Activated T-cell treated with anti-CD3 and anti-CD28 coated beads, Interleukin-2, amount 50 U/mL, for 24 hours (primary cell): ENCODE results near the gene ZNF727.
"Not testable (repeated sequence)": the region's sequence is repeated elsewhere in the genome, so short reads cannot be mapped to it uniquely, and the experiment has no call there.

Source experiments
- DNase-seq: peaks from one replicate; pipeline ENCODE4 v3.0.0-alpha.2; 2020
- H3K27ac Mint-ChIP-seq: 2 replicates; pipeline ENCODE4 v1.8.0; 2020; ENCODE audit warnings: mild to moderate bottlenecking, mixed read lengths
- H3K27me3 Mint-ChIP-seq: 2 replicates; pipeline ENCODE4 v1.8.0; 2020; ENCODE audit warnings: mixed read lengths
- H3K36me3 Mint-ChIP-seq: 2 replicates; pipeline ENCODE4 v1.8.0; 2020; ENCODE audit warnings: low read depth, mixed read lengths
- H3K4me1 Mint-ChIP-seq: 2 replicates; pipeline ENCODE4 v1.8.0; 2020; ENCODE audit warnings: low read depth, mixed read lengths
- H3K4me3 Mint-ChIP-seq: 2 replicates; pipeline ENCODE4 v1.8.0; 2020; ENCODE audit warnings: mild to moderate bottlenecking, moderate library complexity, mixed read lengths
- H3K9me3 Mint-ChIP-seq: 2 replicates; pipeline ENCODE4 v1.8.0; 2020; ENCODE audit warnings: mixed read lengths

ZNF727 gene

DNA sequence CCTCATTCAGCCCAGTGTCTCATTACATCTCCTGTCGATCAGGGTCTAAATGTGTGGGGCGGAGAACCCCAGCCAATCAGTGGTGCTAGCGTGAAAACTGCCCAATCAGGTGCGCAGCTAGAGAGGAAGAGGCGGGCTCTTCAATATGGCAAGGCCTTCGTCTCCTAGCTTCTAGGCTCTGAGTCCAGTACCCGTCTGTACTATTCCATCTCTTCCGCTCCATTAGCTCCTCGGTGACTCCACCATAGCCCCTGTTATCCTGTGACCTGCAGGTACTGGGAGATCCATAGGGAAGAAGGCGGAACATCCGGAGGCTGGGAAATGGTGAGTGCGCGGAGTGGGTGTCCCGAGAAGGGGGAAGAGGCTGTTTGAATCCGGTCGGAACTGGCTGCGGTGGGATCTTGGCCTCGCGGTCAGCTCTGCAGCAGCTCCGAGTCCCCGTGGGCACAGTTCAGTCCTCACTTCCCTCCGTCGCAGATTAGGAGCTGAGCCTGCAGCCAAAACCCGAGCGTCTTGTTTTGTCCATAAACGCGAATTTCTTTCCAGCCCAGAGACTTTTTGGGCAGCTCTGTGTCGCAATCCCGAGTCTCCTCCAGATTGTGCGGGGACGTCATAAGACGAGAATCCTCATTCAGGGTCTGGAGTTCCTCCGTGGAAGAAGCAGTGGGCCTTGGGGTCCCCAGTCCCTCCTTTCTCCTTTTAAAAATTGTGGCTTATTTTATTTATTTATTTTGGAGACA is at the start of gene ZNF727:
ZNF727 (plus strand) TSS at position 134 of the 740 bp plus-strand sequence; CDS start at position 322, 188 bp downstream.
- Mint-ChIP-seq H3K36me3 (peaks cover 5% of the 10 kb centered on the region), H3K27ac (no peak within 1 kb of the TSS), H3K9me3 (peaks cover 27% of the 10 kb centered on the region), H3K4me1 (peaks cover 6% of the 10 kb centered on the region), H3K4me3 (peak within 1 kb of the TSS; percentile 74), H3K27me3 (peaks cover 9% of the 10 kb centered on the region)
- DNase-seq, result peak; percentile 32

GRCh38 chr7:63998549-63998948 is 46.7 kb upstream of the ZNF727 start, which contains the start of gene ZNF722:
Gene ZNF722, plus strand, starts transcription at chr7:63998849. Its CDS starts 113 bp downstream, at chr7:63998962.
- H3K9me3 Mint-ChIP-seq, result peaks cover 25% of the 10 kb centered on the region

GRCh38 chr7:64015496-64015895 is 29.7 kb upstream of the ZNF727 start:
- H3K27me3 Mint-ChIP-seq, DNase-seq, H3K27ac Mint-ChIP-seq, H3K4me3 Mint-ChIP-seq, H3K36me3 Mint-ChIP-seq, H3K4me1 Mint-ChIP-seq: not testable (repeated sequence)
- H3K9me3 Mint-ChIP-seq, result peaks cover 52% of the 10 kb centered on the region

More at GRCh38 chr7:63998549-63998948, 46.7 kb upstream of the ZNF727 start, which contains the start of gene ZNF722:
- no peak within 1 kb of the TSS for H3K4me3 Mint-ChIP-seq
- H3K36me3 Mint-ChIP-seq, result no peaks in the 10 kb centered on the region
- H3K27ac Mint-ChIP-seq, result no peak within 1 kb of the TSS
- no peaks in the 10 kb centered on the region for H3K4me1 Mint-ChIP-seq
- H3K27me3 Mint-ChIP-seq, result no peaks in the 10 kb centered on the region
- no peak for DNase-seq

- Mint-ChIP-seq H3K27me3 (peaks cover 11% of the 10 kb centered on the region), H3K27ac (no peak overlapping the region), H3K9me3 (peaks cover 63% of the 10 kb centered on the region), H3K36me3 (peaks cover 12% of the 10 kb centered on the region), H3K4me1 (no peaks in the 10 kb centered on the region), H3K4me3 (no peak overlapping the region)
- no peak for DNase-seq
These were observed 9.8 kb upstream of the ZNF727 start for GRCh38 chr7:64035388-64035787.

DNA sequence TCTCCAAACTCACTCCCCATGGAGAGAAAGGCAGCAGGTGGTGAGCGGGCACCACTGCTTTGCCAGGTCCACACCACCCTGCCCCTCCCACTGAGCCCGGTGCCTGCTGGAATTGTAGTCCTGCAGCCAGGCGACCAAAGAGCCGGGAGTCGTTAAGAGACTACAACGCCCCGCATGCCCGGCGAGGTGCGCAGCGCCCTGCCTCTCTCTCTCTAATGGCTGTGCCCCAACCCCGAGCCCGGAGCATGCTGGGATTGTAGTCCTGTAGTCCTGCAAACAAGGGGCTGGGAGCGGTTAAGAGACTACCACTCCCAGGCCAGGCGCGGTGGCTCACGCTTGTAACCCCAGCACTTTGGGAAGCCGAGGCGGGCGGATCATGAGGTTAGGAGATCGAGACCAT is 8.1 kb upstream of the ZNF727 start:
- H3K9me3 Mint-ChIP-seq, result peaks cover 56% of the 10 kb centered on the region

DNA sequence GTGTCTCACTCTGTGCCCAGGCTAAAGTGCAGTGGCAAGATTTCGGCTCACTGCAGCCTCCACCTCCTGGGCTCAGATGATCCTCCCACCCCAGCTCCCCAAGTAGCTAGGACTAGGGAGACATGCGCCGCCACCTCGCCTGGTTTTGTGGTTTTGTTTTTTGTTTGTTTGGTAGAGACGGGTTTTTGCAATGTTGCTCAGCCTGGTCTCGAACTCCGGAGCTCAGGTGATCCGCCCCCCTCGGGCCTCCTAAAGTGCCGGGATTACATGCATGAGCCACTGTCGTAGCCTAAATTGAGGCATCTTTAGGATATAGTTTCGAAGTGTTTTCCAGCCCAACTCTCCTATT is 781 bp downstream of the ZNF727 start:
- H3K4me3 Mint-ChIP-seq, result peak overlapping the region; percentile 74
- H3K27ac Mint-ChIP-seq, result no peak overlapping the region
- peaks cover 26% of the 10 kb centered on the region for H3K9me3 Mint-ChIP-seq

More for the DNA sequence above, 8.1 kb upstream of the ZNF727 start:
- H3K4me3 Mint-ChIP-seq, result no peak overlapping the region
- DNase-seq, result no peak
- no peaks in the 10 kb centered on the region for H3K4me1 Mint-ChIP-seq
- no peak overlapping the region for H3K27ac Mint-ChIP-seq
- peaks cover 12% of the 10 kb centered on the region for H3K36me3 Mint-ChIP-seq
- peaks cover 11% of the 10 kb centered on the region for H3K27me3 Mint-ChIP-seq

DNA sequence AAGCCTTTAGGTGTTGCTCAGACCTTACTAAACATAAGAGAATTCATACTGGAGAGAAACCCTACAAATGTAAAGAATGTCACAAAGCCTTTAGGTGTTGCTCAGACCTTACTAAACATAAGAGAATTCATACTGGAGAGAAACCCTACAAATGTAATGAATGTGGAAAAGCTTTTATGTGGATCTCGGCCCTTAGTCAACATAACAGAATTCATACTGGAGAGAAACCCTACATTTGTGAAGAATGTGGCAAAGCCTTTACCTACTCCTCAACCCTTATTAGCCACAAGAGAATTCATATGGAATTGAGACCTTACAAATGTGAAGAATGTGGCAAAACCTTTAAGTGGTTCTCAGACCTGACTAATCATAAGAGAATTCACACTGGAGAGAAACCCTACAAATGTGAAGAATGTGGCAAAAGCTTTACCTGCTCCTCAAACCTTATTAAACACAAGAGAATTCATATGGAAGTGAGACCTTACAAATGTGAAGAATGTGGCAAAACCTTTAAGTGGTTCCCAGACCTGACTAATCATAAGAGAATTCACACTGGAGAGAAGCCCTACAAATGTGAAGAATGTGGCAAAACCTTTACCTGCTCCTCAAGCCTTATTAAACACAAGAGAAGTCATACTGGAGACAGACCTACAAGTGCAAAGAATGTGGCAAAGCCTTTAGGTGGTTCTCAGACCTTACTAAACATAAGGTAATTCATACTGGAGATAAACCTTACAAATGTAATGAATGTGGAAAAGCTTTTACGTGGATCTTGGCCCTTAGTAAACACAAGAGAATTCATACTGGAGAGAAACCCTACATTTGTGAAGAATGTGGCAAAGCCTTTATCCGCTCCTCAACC is 32.8 kb downstream of the ZNF727 start:
- H3K4me1 Mint-ChIP-seq, H3K27me3 Mint-ChIP-seq, H3K4me3 Mint-ChIP-seq, DNase-seq, H3K27ac Mint-ChIP-seq: not testable (repeated sequence)
- Mint-ChIP-seq H3K36me3 (peaks cover 39% of the 10 kb centered on the region), H3K9me3 (peaks cover 68% of the 10 kb centered on the region)

More for the DNA sequence above, 781 bp downstream of the ZNF727 start:
- Mint-ChIP-seq H3K27me3 (peaks cover 9% of the 10 kb centered on the region), H3K4me1 (peaks cover 6% of the 10 kb centered on the region), H3K36me3 (peaks cover 5% of the 10 kb centered on the region)
- DNase-seq, result no peak

DNA sequence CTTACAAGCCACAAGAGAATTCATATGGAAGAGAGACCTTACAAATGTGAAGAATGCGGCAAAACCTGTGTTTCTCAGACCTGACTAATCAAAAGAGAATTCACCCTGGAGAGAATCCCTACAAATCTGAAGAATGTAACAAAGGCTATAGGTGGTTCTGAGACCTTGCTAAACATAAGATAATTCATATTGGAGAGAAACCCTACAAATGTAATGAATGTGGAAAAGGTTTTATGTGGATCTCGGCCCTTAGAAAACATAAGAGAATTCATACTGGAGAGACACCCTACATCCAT is 33.4 kb downstream of the ZNF727 start:
- H3K9me3 Mint-ChIP-seq, result peaks cover 64% of the 10 kb centered on the region
- H3K27me3 Mint-ChIP-seq, result no peaks in the 10 kb centered on the region
- H3K36me3 Mint-ChIP-seq, result peaks cover 36% of the 10 kb centered on the region
- no peak overlapping the region for H3K4me3 Mint-ChIP-seq
- no peak overlapping the region for H3K27ac Mint-ChIP-seq
- H3K4me1 Mint-ChIP-seq, result no peaks in the 10 kb centered on the region
- DNase-seq, result no peak

GRCh38 chr7:64087501-64087900 is 42.3 kb downstream of the ZNF727 start:
- H3K27ac Mint-ChIP-seq, result no peak overlapping the region
- H3K4me3 Mint-ChIP-seq, result no peak overlapping the region
- DNase-seq, result no peak
- no peaks in the 10 kb centered on the region for H3K4me1 Mint-ChIP-seq
- H3K36me3 Mint-ChIP-seq, result peaks cover 4% of the 10 kb centered on the region
- no peaks in the 10 kb centered on the region for H3K27me3 Mint-ChIP-seq
- peaks cover 29% of the 10 kb centered on the region for H3K9me3 Mint-ChIP-seq

GRCh38 chr7:64088863-64089262 is 43.6 kb downstream of the ZNF727 start:
- H3K4me1 Mint-ChIP-seq, DNase-seq, H3K4me3 Mint-ChIP-seq, H3K36me3 Mint-ChIP-seq, H3K27ac Mint-ChIP-seq, H3K27me3 Mint-ChIP-seq: not testable (repeated sequence)
- H3K9me3 Mint-ChIP-seq, result peaks cover 34% of the 10 kb centered on the region
